ENCODE results near the gene CDHR5. TPM values are rescaled to one million over a fixed set of nuclear protein-coding genes. Genes with fewer than 3 reads are reported as not detected.

CDHR5 gene
- total and polyA plus RNA-seq, 2 donors from 2014 or later = 7.0 to 45.6 TPM

DNA sequence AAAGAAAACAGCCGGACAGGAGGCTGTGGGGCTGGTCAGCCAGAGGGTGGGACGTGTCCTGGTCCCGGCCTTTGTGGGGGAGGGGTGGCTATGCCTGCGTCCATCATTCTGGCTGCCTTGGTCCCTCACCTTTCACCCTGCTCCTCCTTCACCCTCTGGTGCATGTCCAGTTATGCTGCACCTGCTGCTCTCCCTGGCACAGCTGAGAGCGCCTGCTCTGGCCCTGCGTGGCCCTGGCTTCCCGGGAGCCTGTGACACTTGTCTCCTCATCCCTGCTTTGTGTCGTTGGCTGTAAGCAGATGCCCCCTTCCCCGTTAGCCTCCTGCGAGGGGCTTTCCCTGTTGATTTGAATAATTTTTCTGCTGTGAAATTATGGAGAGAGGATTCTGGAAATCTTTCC lies 31.8 kb downstream of the CDHR5 start:
- Histone ChIP-seq H3K4me1 (ENCODE audit: control insufficient read depth in 2 of 3, insufficient read depth in 2 of 3, low read depth in 1 of 3, low read length in 3 of 3) (no peaks in the 10 kb centered on the region), H3K36me3 (ENCODE audit: control insufficient read depth in 2 of 3, insufficient read depth in 3 of 3, low read length in 3 of 3) (peaks cover 0 to 49% (median 30%) of the 10 kb centered on the region in 3 donors), H3K27ac (ENCODE audit: low read depth in 2 of 2, low read length in 2 of 2) (no peak overlapping the region), H3K9me3 (ENCODE audit: control insufficient read depth in 2 of 3, insufficient read depth in 1 of 3, low read length in 3 of 3) (no peaks in the 10 kb centered on the region), H3K9ac (ENCODE audit: low read length in 3 of 3) (no peak overlapping the region), H3K4me3 (ENCODE audit: low read length in 3 of 3) (no peak overlapping the region), H3K27me3 (ENCODE audit: control insufficient read depth, insufficient read depth, low read length) (no peaks in the 10 kb centered on the region)
- no peak for DNase-seq
- FAIRE-seq = no peak
- TF ChIP-seq, protein P1, sequence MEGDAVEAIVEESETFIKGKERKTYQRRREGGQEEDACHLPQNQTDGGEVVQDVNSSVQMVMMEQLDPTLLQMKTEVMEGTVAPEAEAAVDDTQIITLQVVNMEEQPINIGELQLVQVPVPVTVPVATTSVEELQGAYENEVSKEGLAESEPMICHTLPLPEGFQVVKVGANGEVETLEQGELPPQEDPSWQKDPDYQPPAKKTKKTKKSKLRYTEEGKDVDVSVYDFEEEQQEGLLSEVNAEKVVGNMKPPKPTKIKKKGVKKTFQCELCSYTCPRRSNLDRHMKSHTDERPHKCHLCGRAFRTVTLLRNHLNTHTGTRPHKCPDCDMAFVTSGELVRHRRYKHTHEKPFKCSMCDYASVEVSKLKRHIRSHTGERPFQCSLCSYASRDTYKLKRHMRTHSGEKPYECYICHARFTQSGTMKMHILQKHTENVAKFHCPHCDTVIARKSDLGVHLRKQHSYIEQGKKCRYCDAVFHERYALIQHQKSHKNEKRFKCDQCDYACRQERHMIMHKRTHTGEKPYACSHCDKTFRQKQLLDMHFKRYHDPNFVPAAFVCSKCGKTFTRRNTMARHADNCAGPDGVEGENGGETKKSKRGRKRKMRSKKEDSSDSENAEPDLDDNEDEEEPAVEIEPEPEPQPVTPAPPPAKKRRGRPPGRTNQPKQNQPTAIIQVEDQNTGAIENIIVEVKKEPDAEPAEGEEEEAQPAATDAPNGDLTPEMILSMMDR (IDR thresholded peaks at IDR 0.05; ENCODE audit: borderline replicate concordance, extremely low read depth, insufficient read depth) = no peak
- intact Hi-C loops (cut with DNase I) = no loop called here

DNA sequence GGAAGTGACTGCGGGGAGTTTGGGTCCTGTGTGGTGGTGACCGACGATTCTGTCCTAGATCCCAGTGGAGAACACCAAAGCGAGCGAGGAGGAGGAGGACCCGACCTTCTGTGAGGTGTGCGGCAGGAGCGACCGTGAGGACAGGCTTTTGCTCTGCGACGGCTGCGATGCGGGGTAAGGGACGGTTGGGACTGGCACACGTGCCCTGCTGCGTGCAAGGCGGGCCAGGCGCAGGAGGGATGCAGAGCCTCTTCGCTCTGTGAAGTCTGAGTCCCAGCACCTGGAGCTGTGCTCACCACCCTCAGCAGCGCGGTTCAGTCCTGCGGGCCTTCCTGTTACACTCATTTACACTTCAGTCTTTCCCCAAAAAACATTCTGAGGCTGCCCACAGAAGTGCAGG lies 32.3 kb downstream of the CDHR5 start:
- intact Hi-C loops (cut with DNase I) = no loop called here
- DNase-seq = no peak
- TF ChIP-seq, protein P1 (IDR thresholded peaks at IDR 0.05; ENCODE audit: borderline replicate concordance, extremely low read depth, insufficient read depth) = no peak
- Histone ChIP-seq H3K36me3 (ENCODE audit: control insufficient read depth in 2 of 3, insufficient read depth in 3 of 3, low read length in 3 of 3) (peaks cover 0 to 52% (median 31%) of the 10 kb centered on the region in 3 donors), H3K9me3 (ENCODE audit: control insufficient read depth in 2 of 3, insufficient read depth in 1 of 3, low read length in 3 of 3) (no peaks in the 10 kb centered on the region), H3K4me1 (ENCODE audit: control insufficient read depth in 2 of 3, insufficient read depth in 2 of 3, low read depth in 1 of 3, low read length in 3 of 3) (no peaks in the 10 kb centered on the region), H3K4me3 (ENCODE audit: low read length in 3 of 3) (no peak overlapping the region), H3K27me3 (ENCODE audit: control insufficient read depth, insufficient read depth, low read length) (no peaks in the 10 kb centered on the region), H3K9ac (ENCODE audit: low read length in 3 of 3) (no peak overlapping the region), H3K27ac (ENCODE audit: low read depth in 2 of 2, low read length in 2 of 2) (no peak overlapping the region)
- no peak for FAIRE-seq

DNA sequence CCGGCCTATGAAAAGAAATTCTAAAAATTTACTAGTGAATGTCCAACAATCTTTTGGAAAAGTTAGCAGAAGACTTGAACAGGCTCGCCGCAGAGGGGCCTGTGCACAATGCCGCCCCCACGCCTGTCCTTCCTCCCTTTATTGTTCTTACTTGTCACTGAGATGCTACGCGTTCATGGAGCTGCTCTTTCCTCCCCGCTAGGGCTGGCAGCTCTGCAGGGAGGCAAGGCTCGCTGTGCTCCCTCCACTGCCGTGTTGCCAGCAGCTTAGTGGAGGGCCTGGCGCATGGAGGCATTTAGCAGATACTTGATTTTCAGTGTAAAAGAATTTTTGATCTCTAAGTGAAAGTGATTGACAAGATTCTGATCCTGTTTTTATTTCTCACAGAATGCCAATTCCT lies 33.8 kb downstream of the CDHR5 start:
- no peak overlapping the region for H3K27ac ChIP-seq (ENCODE audit: low read depth in 2 of 2, low read length in 2 of 2)
- FAIRE-seq (no peak), DNase-seq (no peak)
- TF ChIP-seq, protein P1 (IDR thresholded peaks at IDR 0.05; ENCODE audit: borderline replicate concordance, extremely low read depth, insufficient read depth) = no peak
- H3K9ac ChIP-seq (ENCODE audit: low read length in 3 of 3) = no peak overlapping the region
- peaks cover 0 to 56% (median 33%) of the 10 kb centered on the region in 3 donors for H3K36me3 ChIP-seq (ENCODE audit: control insufficient read depth in 2 of 3, insufficient read depth in 3 of 3, low read length in 3 of 3)
- intact Hi-C loops (cut with DNase I) = no loop called here
- H3K9me3 ChIP-seq (ENCODE audit: control insufficient read depth in 2 of 3, insufficient read depth in 1 of 3, low read length in 3 of 3) = no peaks in the 10 kb centered on the region
- no peaks in the 10 kb centered on the region for H3K4me1 ChIP-seq (ENCODE audit: control insufficient read depth in 2 of 3, insufficient read depth in 2 of 3, low read depth in 1 of 3, low read length in 3 of 3)
- H3K27me3 ChIP-seq (ENCODE audit: control insufficient read depth, insufficient read depth, low read length) = no peaks in the 10 kb centered on the region
- H3K4me3 ChIP-seq (ENCODE audit: low read length in 3 of 3) = no peak overlapping the region

DNA sequence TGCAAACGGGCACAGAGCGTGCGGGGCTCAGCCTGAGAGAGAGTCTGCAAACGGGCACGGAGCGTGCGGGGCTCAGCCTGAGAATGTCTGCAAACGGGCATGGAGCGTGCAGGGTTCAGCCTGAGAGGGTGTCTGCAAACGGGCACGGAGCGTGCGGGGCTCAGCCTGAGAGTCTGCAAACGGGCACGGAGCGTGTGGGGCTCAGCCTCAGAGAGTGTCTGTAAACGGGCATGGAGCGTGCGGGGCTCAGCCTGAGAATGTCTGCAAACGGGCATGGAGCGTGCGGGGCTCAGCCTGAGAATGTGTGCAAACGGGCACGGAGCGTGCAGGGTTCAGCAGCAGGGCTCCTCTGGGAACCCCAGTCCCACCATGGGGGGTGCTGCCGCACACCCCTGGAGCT lies 35.0 kb downstream of the CDHR5 start:
- no peak for FAIRE-seq
- no peak for DNase-seq
- Histone ChIP-seq H3K9ac (ENCODE audit: low read length in 3 of 3) (no peak overlapping the region), H3K36me3 (ENCODE audit: control insufficient read depth in 2 of 3, insufficient read depth in 3 of 3, low read length in 3 of 3) (peaks cover 0 to 50% (median 33%) of the 10 kb centered on the region in 3 donors), H3K4me1 (ENCODE audit: control insufficient read depth in 2 of 3, insufficient read depth in 2 of 3, low read depth in 1 of 3, low read length in 3 of 3) (no peaks in the 10 kb centered on the region), H3K27me3 (ENCODE audit: control insufficient read depth, insufficient read depth, low read length) (no peaks in the 10 kb centered on the region), H3K27ac (ENCODE audit: low read depth in 2 of 2, low read length in 2 of 2) (no peak overlapping the region), H3K4me3 (ENCODE audit: low read length in 3 of 3) (no peak overlapping the region), H3K9me3 (ENCODE audit: control insufficient read depth in 2 of 3, insufficient read depth in 1 of 3, low read length in 3 of 3) (no peaks in the 10 kb centered on the region)
- intact Hi-C loops (cut with DNase I) = no loop called here
- TF ChIP-seq, protein P1 (IDR thresholded peaks at IDR 0.05; ENCODE audit: borderline replicate concordance, extremely low read depth, insufficient read depth) = no peak

Measured in kidney (tissue), 14 donors.